ENCODE data around the gene SLIT3. TPM values are rescaled to one million over a fixed set of nuclear protein-coding genes. Genes with fewer than 3 reads are reported as not detected.

The SLIT3 gene
- total and polyA plus RNA-seq, 10 of the 15 experiments (the other 5 are each of a cell fraction or from before 2014, with no cell fraction given), result 0.05 TPM; not detected in 9

- no peak for FAIRE-seq
- CTCF ChIA-PET, result no interaction called here
- Histone ChIP-seq H3K27me3 (replicated peaks in 1 of 2; ENCODE audit: control insufficient read depth in 2 of 2, insufficient read depth in 2 of 2, low read length in 1 of 2) (peaks cover 0 to 3% of the 10 kb centered on the region in 2 experiments; a peak in 3 of 4 replicates), H3K9me3 (replicated peaks; ENCODE audit: control insufficient read depth, insufficient read depth, low read length) (no peaks in the 10 kb centered on the region), H3K4me3 (no peak overlapping the region), H3K27ac (ENCODE audit: control insufficient read depth, insufficient read depth) (no peak overlapping the region), H3K79me2 (ENCODE audit: control insufficient read depth, insufficient read depth, low read length) (no peaks in the 10 kb centered on the region), H3K4me2 (ENCODE audit: control insufficient read depth, insufficient read depth) (no peak overlapping the region), H3K9ac (ENCODE audit: control insufficient read depth, insufficient read depth, low read length) (no peak overlapping the region), H2AFZ (ENCODE audit: control insufficient read depth, low read depth, low read length) (no peak overlapping the region), H4K20me1 (ENCODE audit: control insufficient read depth, insufficient read depth) (no peaks in the 10 kb centered on the region), H3K4me1 (ENCODE audit: control insufficient read depth, insufficient read depth, low read length) (no peaks in the 10 kb centered on the region), H3K36me3 (ENCODE audit: control insufficient read depth in 2 of 2, insufficient read depth in 2 of 2, low read length in 1 of 2) (no peaks in the 10 kb centered on the region)
- WGBS (ENCODE audit: insufficient coverage, insufficient replicate concordance, low lambda C conversion rate, missing lambda C conversion rate), result 7% methylated on average over 2 of the region's 2 CpGs
- BruUV-seq (replicated peaks), result no TSS peak
- intact Hi-C loops (cut with micrococcal nuclease; ENCODE audit: unreplicated experiment) (no loop called here), in situ Hi-C loops (cut with MboI) (no loop called here)
- no peak for ATAC-seq
- SMC1A ChIA-PET (ENCODE audit: uncharacterized antibody, unreplicated experiment), result no interaction called here
- no peak for DNase-seq (ENCODE audit: low read depth, low spot score)
- POLR2A ChIA-PET, result no interaction called here
- RAD21 ChIA-PET (ENCODE audit: unreplicated experiment), result no interaction called here
- TF ChIP-seq TBL1XR1 (IDR thresholded peaks at IDR 0.05; ENCODE audit: low read depth, low read length) (no peak), ZBTB40 (IDR thresholded peaks at IDR 0.05; ENCODE audit: borderline replicate concordance) (no peak), NFIC (IDR thresholded peaks at IDR 0.05; ENCODE audit: low read depth, low read length) (no peak), ZNF274 (IDR thresholded peaks at IDR 0.05; ENCODE audit: insufficient read depth, insufficient read length) (no peak), USF2 (IDR thresholded peaks at IDR 0.05; ENCODE audit: borderline replicate concordance, low read depth, low read length) (no peak), CREM (IDR thresholded peaks at IDR 0.05; ENCODE audit: low read depth) (no peak)
- TF ChIP-seq, protein P1, sequence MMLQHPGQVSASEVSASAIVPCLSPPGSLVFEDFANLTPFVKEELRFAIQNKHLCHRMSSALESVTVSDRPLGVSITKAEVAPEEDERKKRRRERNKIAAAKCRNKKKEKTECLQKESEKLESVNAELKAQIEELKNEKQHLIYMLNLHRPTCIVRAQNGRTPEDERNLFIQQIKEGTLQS (IDR thresholded peaks at IDR 0.05; ENCODE audit: borderline replicate concordance, extremely low read depth, low read depth, low read length), result no peak
These were observed 604.3 kb downstream of the SLIT3 start for GRCh38 chr5:168696611-168697010.
